GM12878 (cell line): ENCODE measurements around the gene WDFY3.

ENCODE experiments used
- EZH2 ChIP-seq: IDR thresholded peaks from 2 replicates; pipeline ENCODE4 v1.6.1; 2012; ENCODE audit warnings: low read depth, mild to moderate bottlenecking, control low read depth, inconsistent platforms, low read length, borderline replicate concordance; ENCODE audit not compliant: control insufficient read depth
- IRF5 ChIP-seq: fragments of 450-650 bp; IDR thresholded peaks from 2 replicates; pipeline ENCODE4 v1.6.1; 2017; ENCODE audit warnings: borderline replicate concordance
- NFYA ChIP-seq: IDR thresholded peaks from 2 replicates; pipeline ENCODE4 v1.6.1; 2011; ENCODE audit warnings: low read depth, mild to moderate bottlenecking, low read length, improper control_type of control experiment, borderline replicate concordance
- ZZZ3 ChIP-seq: IDR thresholded peaks from 2 replicates; pipeline ENCODE4 v1.6.1; 2011; ENCODE audit warnings: low read depth; ENCODE audit not compliant: control insufficient read depth, insufficient read length

DNA sequence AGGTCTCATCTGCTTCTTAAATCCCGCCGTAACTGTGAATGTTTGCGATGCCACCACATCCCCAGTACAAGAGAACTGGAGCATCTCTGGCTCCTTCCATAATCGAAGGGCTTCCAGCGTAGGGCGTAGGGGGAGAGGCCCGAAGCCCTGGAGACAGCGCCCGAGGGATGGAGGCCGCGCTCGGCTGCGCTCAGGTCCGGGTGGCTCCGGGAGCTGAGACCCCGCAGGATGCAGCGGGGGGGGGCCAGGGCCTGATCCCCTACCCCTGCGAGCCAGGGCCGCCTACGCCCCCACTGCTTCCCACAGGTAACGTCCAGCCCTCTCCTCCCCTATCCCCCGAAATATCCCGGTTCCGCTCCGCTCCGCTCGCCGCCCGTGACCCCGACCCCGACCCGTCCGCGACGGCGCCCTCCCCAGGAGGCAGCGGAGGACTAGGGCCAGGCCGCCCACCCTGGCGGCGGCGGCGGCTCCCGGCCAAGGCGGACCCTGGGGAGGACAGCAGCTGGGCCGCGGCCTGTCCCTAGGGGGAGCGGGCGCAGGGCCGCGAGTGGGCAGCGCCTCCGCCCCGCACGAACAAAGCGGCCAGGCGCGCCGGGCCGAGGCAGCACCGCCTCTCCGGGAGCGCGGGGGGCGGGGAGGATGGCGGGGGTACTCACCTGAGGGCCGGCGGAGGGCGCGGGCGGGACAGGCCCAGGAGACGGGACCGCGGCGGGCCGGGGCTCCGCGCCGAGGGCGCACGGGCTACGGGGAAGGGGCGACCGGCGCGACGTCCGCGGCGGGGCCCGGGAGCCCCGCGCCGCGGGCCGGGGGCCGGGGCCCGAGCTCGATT is 723 bp downstream of the WDFY3 start:
- TF ChIP-seq IRF5 (no peak), NFYA (no peak), EZH2 (no peak), ZZZ3 (no peak)
